GM18498 (cell line): ENCODE data around the gene CR1.
"Not testable (repeated sequence)": the region's sequence is repeated elsewhere in the genome, so short reads cannot be mapped to it uniquely, and the experiment has no call there.

Experiments used
- ATAC-seq: cut with Tn5 transposase; IDR thresholded peaks from one replicate; pipeline ENCODE4 v1.9.1; 2021; ENCODE audit warnings: mild to moderate bottlenecking, moderate library complexity; ENCODE audit not compliant: unreplicated experiment

Gene CR1

GRCh38 chr1:207579436-207579799, 83.5 kb downstream of the CR1 start:
- peak; percentile 87 for ATAC-seq

GRCh38 chr1:207581496-207582153, 85.7 kb downstream of the CR1 start:
- ATAC-seq, result no peak

DNA sequence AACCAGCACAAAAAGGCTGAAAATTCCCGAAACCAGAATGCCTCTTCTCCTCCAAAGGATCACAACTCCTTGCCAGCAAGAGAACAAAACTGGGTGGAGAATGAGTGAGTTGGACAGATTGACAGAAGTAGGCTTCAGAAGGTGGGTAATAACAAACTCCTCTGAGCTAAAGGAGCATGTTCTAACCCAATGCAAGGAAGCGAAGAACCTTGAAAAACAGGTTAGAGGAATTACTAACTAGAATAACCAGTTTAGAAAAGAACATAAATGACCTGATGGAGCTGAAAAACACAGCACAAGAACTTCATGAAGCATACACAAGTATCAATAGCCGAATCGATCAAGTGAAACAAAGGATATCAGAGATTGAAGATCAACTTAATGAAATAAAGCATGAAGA, 93.5 kb downstream of the CR1 start:
- not testable (repeated sequence) for ATAC-seq

DNA sequence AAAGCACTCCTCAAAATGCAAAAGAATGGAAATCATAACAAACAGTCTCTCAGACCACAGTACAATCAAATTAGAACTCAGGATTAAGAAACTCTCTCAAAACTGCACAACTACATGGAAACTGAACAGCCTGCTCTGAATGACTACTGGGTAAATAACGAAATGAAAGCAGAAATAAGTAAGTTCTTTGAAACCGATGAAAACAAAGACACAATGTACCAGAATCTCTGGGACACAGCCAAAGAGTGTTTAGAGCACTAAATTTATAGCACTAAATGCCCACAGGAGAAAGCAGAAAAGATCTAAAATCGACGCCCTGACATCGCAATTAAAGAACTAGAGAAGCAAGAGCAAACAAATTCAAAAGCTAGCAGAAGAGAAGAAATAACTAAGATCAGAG, 95.2 kb downstream of the CR1 start:
- not testable (repeated sequence) for ATAC-seq

GRCh38 chr1:207594095-207594494, 98.1 kb downstream of the CR1 start:
- not testable (repeated sequence) for ATAC-seq

- ATAC-seq, result no peak
Observed at GRCh38 chr1:207603777-207604176, 107.8 kb downstream of the CR1 start.

- ATAC-seq, result no peak
Observed at GRCh38 chr1:207605444-207606361, 109.7 kb downstream of the CR1 start.

- no peak for ATAC-seq
Observed at GRCh38 chr1:207606362-207606755, 110.4 kb downstream of the CR1 start.

DNA sequence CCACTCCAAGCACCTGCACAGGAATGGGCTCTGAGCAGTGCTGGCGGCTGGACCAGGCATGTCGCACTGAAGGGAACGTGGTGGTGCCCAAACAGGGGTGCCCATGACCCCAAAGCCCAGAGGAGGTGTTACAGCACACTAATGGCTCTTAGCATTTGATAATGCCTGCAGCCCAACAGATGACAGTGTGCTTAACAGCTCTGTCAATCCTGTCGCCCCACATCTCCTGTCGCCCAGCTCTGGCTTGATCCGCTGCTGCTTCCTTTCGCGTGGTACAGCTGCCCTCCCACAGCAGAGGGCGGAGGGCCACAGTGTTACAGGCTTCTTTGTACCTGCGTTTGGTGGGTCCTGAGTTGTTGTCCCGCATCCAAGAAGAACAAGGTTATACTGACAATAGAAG, 116.8 kb downstream of the CR1 start:
- no peak for ATAC-seq

DNA sequence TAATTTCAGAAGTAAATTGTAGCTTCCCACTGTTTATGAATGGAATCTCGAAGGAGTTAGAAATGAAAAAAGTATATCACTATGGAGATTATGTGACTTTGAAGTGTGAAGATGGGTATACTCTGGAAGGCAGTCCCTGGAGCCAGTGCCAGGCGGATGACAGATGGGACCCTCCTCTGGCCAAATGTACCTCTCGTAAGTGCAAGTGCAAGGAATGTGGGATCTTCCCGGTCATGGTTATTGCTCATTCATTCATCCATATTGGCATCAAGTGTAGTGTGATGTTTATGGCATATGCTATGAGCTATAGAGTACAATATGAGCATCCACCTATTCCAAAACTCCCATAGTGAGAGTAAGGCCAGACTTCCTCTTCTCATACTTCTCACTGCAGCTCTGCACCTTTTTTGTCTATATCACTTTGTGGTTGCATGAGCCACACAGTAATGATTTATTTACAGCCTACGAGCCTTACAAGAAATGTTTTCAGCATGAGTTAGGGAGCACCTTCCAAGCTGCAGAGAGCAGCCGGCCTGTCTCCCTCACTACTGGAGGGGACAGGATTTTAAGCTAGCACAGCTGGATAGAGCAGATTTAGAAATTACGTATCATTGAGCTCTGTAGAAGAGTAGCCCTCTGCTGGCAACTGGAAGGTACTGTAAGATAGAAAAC, 124.0 kb downstream of the CR1 start:
- ATAC-seq, result peak; percentile 90

DNA sequence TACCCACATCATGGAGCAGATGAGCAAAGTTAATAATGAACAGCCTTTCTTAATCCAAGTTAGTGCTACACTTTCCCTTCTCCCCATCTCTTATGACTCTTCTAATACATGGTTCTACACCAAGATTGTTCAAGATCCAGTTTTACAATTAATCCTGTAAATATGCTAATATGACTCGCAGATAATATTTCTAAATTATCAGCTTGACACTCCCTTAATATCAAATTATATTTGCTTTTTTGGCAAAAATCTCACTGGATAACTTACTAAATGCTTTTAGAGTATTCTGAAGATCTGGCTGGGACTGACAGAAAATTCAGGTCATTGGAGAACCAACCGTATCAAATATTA, 124.6 kb downstream of the CR1 start:
- ATAC-seq, result no peak

- not testable (repeated sequence) for ATAC-seq
Observed at GRCh38 chr1:207625504-207626071, 129.6 kb downstream of the CR1 start.

GRCh38 chr1:207626972-207627337, 131.0 kb downstream of the CR1 start:
- no peak for ATAC-seq

GRCh38 chr1:207627496-207627895, 131.5 kb downstream of the CR1 start:
- no peak for ATAC-seq

DNA sequence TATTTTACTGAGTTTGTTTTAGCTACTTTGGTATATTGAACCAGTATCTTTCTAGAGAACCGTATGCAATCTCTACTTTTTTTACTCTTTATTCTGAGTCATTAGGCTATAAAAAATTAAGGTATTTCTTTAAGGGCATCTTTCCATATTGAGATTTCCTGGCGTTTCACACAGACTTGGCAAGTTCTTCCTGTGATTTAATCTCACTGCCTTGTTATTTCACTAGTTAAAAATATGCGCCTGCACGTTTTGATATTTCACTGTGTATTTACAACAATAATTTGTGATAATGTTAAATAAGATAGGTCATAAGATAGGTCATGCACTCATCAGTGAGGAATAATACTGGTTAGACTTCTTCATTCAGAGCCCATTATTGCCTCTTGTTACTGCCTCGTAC, 132.8 kb downstream of the CR1 start:
- no peak for ATAC-seq

DNA sequence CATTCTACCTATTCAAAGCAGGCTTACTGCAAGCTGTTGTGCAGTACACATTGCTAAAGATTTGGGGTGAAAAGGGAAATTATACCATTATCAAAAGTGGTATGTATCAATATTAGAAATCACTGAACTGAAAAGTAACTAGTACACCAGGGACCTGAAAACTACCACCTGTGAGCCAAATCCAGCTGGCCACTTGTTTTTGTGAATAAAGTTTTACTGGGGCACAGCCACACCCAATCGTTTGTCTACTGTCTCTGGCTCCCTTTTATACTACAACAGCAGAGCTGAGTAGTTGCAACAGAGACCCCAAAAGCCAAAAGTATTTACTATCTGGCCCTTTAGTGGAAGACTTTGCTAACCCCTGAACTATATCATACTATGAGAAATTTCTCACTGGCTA, 135.2 kb downstream of the CR1 start:
- no peak for ATAC-seq

GRCh38 chr1:207633226-207633625, 137.3 kb downstream of the CR1 start:
- no peak for ATAC-seq

GRCh38 chr1:207633699-207634289, 137.8 kb downstream of the CR1 start:
- not testable (repeated sequence) for ATAC-seq

GRCh38 chr1:207634293-207634692, 138.3 kb downstream of the CR1 start:
- not testable (repeated sequence) for ATAC-seq

GRCh38 chr1:207635569-207636186, 139.7 kb downstream of the CR1 start:
- ATAC-seq, result not testable (repeated sequence)
